ENCODE measurements around the gene IGFLR1.
"Not testable (repeated sequence)": the region's sequence is repeated elsewhere in the genome, so short reads cannot be mapped to it uniquely, and the experiment has no call there.

IGFLR1 gene

DNA sequence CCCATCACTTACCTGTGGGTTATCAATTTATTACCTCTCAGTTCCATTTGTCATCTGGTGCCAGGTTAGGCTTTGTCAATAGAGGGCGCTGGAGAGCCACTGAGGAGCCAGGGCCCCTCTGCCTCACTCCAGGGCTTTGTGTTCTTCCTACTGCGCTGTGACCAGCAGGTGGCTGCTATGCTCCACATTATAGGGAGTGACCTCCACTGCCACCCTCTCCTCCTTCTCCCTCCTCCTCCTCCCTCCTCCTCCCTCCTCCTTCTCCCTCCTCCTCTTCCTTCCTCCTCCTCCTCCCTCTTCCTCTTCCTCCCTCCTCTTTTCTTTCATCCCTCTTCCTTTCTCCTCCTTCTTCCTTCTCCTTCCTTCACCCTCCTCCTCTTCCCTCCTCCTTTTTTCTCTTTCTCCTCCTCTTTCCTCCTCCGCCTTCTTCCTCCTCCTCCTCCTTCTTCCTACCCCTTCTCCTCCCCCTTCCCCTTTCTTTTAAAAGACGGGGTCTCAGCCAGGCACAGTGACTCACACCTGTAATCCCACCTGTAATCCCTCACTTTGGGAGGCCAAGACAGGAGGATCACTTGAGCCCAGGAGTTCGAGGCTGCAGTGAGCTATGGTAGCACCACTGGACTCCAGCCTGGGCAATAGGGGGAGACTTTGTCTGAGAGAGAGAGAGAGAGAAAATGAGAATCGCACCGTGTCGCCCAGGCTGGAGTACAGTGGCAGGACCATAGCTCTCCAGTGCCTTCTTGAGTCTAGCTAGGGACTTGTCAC, 48.2 kb downstream of the IGFLR1 start:
- H4K20me1 ChIP-seq = no peaks in the 10 kb centered on the region
- no peak overlapping the region for H3K27ac ChIP-seq
- H3K4me2 ChIP-seq = no peak overlapping the region

DNA sequence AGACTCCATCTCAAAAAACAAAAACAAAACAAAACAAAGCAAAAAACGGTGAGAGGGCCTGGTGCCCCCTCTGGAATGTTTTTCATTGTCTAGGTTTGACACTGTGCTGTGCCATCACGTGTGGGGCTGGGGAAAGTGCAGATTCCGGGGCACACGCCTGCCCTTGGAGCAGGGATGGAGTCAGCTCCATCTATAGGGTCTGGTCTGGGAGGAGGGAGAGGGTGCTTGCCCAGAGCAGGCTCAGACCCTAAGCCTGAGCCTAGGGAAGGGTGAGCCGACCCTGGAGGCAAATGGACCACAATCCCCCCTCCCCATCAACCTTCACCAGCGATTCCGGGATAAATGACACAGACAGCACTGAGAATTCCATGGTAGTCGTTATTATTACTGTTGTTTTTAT, 48.8 kb downstream of the IGFLR1 start:
- Histone ChIP-seq H3K27ac (no peak overlapping the region), H3K36me3 (no peaks in the 10 kb centered on the region), H3K9ac (0 out of 2 replicates have a peak overlapping the region, but pooled peaks have one; percentile 32), H3K4me3 (no peak overlapping the region), H3K27me3 (no peaks in the 10 kb centered on the region), H3K4me2 (no peak overlapping the region), H3K4me1 (peaks cover 13% of the 10 kb centered on the region; the same call in 1 of the 2 replicates), H4K20me1 (no peaks in the 10 kb centered on the region), H3K9me3 (no peaks in the 10 kb centered on the region)
- no peak for TF ChIP-seq Cebpa-rat (IDR thresholded peaks at IDR 0.05)

More for the DNA sequence above, 48.2 kb downstream of the IGFLR1 start:
- H3K36me3 ChIP-seq = no peaks in the 10 kb centered on the region
- TF ChIP-seq Cebpa-rat (IDR thresholded peaks at IDR 0.05) = no peak
- peaks cover 13% of the 10 kb centered on the region; the same call in 1 of the 2 replicates for H3K4me1 ChIP-seq
- no peaks in the 10 kb centered on the region for H3K27me3 ChIP-seq
- no peak overlapping the region for H3K4me3 ChIP-seq
- H3K9me3 ChIP-seq = no peaks in the 10 kb centered on the region
- H3K9ac ChIP-seq = no peak overlapping the region

GRCh38 chr19:35692010-35692409, 50.2 kb downstream of the IGFLR1 start:
- no peak for TF ChIP-seq Cebpa-rat (IDR thresholded peaks at IDR 0.05)
- Histone ChIP-seq H3K4me3 (no peak overlapping the region), H3K9me3 (no peaks in the 10 kb centered on the region), H3K9ac (no peak overlapping the region), H3K4me2 (no peak overlapping the region), H3K4me1 (peaks cover 17% of the 10 kb centered on the region; the same call in 1 of the 2 replicates), H3K27me3 (no peaks in the 10 kb centered on the region), H4K20me1 (no peaks in the 10 kb centered on the region), H3K36me3 (no peaks in the 10 kb centered on the region), H3K27ac (no peak overlapping the region)

- not testable (repeated sequence) for H3K9me3 ChIP-seq, H3K36me3 ChIP-seq, H3K27me3 ChIP-seq, H3K4me3 ChIP-seq, H3K27ac ChIP-seq, H4K20me1 ChIP-seq, H3K4me2 ChIP-seq, H3K9ac ChIP-seq
- H3K4me1 ChIP-seq = peaks cover 17% of the 10 kb centered on the region; the same call in 1 of the 2 replicates
Measured at GRCh38 chr19:35691106-35691505, 51.1 kb downstream of the IGFLR1 start.

GRCh38 chr19:35689836-35690235, 52.4 kb downstream of the IGFLR1 start:
- Histone ChIP-seq H3K9ac (no peak overlapping the region), H3K4me1 (peaks cover 17% of the 10 kb centered on the region; the same call in 1 of the 2 replicates), H3K4me2 (no peak overlapping the region), H3K9me3 (no peaks in the 10 kb centered on the region), H3K27ac (no peak overlapping the region), H4K20me1 (no peaks in the 10 kb centered on the region), H3K4me3 (no peak overlapping the region), H3K27me3 (no peaks in the 10 kb centered on the region), H3K36me3 (no peaks in the 10 kb centered on the region)
- no peak for TF ChIP-seq Cebpa-rat (IDR thresholded peaks at IDR 0.05)
